ENCODE measurements around the gene FOXD4L3.
"Not testable (repeated sequence)": the region's sequence is repeated elsewhere in the genome, so short reads cannot be mapped to it uniquely, and the experiment has no call there.

- not testable (repeated sequence) for TF ChIP-seq CTCF, POLR2A (IDR thresholded peaks at IDR 0.05)
Observed at GRCh38 chr9:68305680-68306285, 3.1 kb downstream of the FOXD4L3 start.
